Cardiac fibroblast (primary cell): ENCODE data around the gene ZNF91.
"Not testable (repeated sequence)": the region's sequence is repeated elsewhere in the genome, so short reads cannot be mapped to it uniquely, and the experiment has no call there.

ENCODE experiments used
- DNase-seq, 2 donors: peaks; one replicate each; pipeline versions ENCODE4 v3.0.0 to v3.0.0-alpha.2; 2010; ENCODE audit warnings: low read depth in 2 of 2
- H3K4me3 ChIP-seq, 2 donors: replicated peaks in 1 of 2; 1 replicate in 1 of 2; 2 replicates in 1 of 2; pipeline ENCODE4 v1.5.1; 2011; ENCODE audit warnings: low read depth in 2 of 2, low read length in 2 of 2, mild to moderate bottlenecking in 2 of 2, moderate library complexity in 1 of 2
- TF ChIP-seq, protein P1 (sequence below): IDR thresholded peaks from one replicate; pipeline ENCODE4 v1.5.1; 2011; ENCODE audit warnings: low read depth, mild to moderate bottlenecking, low read length, inconsistent platforms

ZNF91 gene

DNA sequence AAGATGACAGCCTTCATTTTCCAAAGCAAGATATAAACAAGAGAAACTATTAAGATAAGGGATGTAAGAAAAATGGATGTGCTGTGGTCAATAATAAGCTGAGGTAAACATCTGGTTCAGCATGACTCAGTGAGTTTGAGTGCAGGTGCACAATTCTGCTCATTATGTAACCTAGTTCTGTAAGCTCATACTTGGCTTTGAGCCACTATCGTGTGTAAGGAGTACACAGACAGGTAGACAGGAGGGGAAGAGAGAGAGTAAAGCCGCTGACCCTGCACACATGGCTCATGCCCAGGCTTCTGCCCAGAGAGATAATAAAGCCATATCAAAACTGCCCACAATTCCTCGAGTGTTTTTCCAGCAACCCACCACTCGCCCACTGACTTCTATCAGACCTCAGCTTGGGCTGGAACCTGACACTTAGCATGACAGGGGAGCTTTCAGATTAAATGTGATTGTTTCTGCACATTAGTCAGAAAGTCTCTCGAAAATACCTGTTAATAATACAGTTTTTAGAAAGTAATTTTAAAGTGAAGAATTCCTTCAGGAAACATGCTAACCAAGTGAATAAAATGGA, 51.7 kb downstream of the ZNF91 start:
- TF ChIP-seq, protein P1, sequence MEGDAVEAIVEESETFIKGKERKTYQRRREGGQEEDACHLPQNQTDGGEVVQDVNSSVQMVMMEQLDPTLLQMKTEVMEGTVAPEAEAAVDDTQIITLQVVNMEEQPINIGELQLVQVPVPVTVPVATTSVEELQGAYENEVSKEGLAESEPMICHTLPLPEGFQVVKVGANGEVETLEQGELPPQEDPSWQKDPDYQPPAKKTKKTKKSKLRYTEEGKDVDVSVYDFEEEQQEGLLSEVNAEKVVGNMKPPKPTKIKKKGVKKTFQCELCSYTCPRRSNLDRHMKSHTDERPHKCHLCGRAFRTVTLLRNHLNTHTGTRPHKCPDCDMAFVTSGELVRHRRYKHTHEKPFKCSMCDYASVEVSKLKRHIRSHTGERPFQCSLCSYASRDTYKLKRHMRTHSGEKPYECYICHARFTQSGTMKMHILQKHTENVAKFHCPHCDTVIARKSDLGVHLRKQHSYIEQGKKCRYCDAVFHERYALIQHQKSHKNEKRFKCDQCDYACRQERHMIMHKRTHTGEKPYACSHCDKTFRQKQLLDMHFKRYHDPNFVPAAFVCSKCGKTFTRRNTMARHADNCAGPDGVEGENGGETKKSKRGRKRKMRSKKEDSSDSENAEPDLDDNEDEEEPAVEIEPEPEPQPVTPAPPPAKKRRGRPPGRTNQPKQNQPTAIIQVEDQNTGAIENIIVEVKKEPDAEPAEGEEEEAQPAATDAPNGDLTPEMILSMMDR = no peak
- no peak for DNase-seq
- H3K4me3 ChIP-seq = no peak overlapping the region

DNA sequence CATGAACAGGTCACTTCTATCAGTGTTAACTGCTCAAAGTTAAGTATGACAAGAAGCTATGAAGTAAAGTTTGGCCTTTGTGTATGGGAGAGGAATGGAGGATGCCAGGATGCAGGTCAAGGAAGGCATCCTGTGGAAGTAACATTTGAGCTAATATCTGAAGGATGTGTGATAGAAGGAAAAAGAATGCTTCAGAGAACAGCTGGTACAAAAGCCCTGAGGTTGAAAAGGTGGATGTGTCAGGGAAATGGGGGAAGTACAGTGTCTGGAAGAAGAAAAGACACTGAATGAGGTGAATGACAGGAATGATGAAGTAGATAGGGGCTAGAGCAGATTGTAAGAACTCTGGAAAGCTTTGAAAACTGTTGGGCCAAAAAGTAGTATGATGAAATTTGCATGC, 67.1 kb downstream of the ZNF91 start:
- TF ChIP-seq, protein P1 = no peak
- no peak for DNase-seq
- no peak overlapping the region for H3K4me3 ChIP-seq

DNA sequence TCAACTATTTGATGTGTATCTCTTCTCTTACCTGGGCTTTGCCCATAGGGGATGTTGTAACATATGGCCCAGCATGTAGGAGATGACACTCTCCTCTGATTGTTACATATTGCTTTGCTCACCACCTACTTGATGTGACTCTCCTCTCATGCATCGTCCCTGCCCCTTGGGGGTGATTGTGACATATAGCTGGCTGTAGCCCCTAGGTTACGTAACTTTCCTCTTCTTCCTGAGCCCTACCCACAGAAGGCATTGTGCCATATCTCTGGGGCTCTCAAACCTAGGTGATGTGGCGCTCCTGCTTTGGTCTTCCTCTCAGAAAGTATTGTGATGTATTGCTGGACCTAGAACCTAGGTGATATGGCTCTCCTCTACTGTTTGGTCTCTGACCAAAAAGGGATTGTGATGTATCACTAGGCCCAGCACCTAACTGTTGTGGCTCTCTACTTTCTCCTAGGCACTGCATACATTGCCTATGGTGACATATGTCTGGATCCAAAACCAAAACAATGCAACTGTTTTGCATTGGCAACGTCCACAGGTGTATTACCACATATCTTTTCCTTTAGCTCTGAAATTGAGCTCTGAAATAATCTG, 73.2 kb downstream of the ZNF91 start:
- no peak overlapping the region for H3K4me3 ChIP-seq
- no peak for DNase-seq
- TF ChIP-seq, protein P1 = no peak

DNA sequence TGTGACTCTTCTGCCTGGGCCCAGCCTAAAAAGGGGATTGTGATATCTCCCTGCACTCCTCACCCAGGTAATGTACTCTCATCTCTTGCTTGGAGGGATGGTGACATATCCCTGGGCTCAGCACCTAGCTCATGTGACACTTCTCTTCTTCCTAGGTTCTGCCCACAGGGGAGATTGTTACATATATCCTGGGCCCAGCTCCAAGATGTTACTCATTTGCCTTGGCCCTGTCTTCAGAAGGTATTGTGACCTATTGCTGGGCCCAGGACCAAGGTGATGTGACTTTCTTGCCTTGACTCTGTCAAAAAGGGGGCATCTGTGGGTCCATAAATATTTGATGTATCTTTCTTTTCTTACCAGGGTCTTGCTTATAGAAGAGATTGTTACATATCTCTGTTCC, 73.9 kb downstream of the ZNF91 start:
- H3K4me3 ChIP-seq, DNase-seq: not testable (repeated sequence)

DNA sequence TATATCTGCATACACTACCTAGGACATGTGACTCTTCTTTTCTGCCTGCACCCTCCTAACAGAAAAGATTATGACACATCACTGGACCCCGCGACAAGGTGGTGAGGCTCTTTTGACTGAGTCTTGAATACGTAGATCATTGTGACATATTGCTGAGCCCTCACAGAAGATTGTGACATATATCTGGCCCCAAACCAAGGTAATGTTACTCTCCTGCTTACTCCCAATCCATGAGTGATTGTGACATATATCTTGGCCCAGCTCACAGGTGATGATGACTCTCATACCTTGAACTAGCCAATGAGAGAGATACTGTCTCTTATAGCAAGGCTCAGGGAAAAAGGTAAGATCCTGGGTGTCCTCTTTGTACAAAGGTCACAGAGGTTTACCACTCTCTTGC, 75.7 kb downstream of the ZNF91 start:
- DNase-seq, H3K4me3 ChIP-seq: not testable (repeated sequence)

DNA sequence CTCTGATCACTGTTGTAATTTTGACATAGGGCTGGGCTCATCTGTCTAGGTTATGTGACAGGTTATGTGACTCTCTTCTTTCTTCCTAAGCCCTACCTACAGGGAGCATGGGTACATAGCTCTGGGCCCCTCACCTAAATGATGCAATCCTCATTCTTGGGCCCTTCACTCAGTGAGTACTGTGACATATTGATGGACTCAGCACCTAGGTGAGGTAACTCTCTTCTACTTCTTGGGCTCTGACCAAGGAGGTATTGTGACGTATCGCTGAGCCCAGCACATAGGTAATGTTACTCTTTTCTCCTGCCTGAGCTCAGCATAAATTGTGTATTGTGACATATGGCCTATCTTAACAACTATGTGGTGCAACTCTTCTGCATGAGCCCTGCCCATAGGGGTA, 76.3 kb downstream of the ZNF91 start:
- H3K4me3 ChIP-seq, DNase-seq: not testable (repeated sequence)

DNA sequence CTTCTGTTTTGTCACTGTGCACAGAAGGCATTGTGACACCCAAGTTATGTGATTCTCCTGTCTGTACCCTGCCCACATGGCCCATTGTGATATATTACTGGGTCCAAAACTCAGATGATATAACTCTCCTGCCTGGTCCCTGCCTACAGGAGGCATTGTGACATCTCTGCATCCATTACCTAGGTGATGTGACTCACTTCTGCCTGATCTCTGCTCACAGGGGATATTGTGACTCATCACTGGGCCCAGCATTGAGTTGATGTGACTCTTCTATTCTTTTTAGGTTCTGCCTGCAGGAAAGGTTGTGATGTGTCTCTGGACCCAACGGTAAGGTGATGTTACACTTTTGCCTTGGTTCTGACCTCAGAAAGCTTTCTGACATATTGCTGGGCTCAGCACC, 77.1 kb downstream of the ZNF91 start:
- DNase-seq = peak in 1 of 2 donors; percentile 35
- TF ChIP-seq, protein P1 = no peak
- no peak overlapping the region for H3K4me3 ChIP-seq

DNA sequence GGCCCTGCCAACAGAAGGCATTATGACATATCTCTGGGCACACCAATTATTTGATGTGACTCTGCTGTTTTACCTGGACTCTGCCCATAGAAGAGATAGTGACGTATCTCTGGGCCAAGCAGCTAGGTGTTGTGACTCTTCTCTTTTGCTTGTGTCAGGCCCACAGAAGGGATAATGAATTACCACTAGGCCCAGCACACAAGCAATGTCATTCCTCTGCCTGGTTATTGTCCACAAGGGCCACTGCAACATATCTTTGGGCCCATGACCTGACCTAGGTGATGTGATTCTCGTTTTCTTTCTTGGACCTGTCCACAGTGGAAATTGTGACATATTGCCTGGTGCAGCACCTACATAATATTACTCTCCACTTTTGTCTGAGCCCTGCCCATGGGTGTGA, 80.0 kb downstream of the ZNF91 start:
- H3K4me3 ChIP-seq = no peak overlapping the region
- no peak for DNase-seq
- TF ChIP-seq, protein P1 = no peak
